Psoas muscle (tissue), 8 donors: ENCODE measurements around the gene CHN1. TPM values are rescaled to one million over a fixed set of nuclear protein-coding genes. Genes with fewer than 3 reads are reported as not detected.

Experiments
- ATAC-seq, 4 donors: fragments of 200-7000 bp; cut with Tn5 transposase; one replicate each; pipeline ENCODE4 v1.9.1; 2020; ENCODE audit warnings: moderate library complexity in 3 of 4, mild to moderate bottlenecking in 2 of 4
- DNase-seq, 2 donors: peaks; one replicate each; pipeline ENCODE4 v3.0.0-alpha.2; 2020
- H3K27ac ChIP-seq: fragments of 200-600 bp; one replicate; pipeline ENCODE4 v1.8.0; 2022
- H3K27me3 ChIP-seq, 3 donors: fragments of 200-600 bp in 1 of 3; one replicate each; pipeline versions ENCODE4 v1.6.1 to v1.8.0; 2013 to 2022; ENCODE audit warnings: low read length in 2 of 3, mild to moderate bottlenecking in 2 of 3, moderate library complexity in 1 of 3; ENCODE audit not compliant: insufficient read depth in 3 of 3
- H3K36me3 ChIP-seq, 2 donors: fragments of 200-600 bp in 1 of 2; one replicate each; pipeline versions ENCODE4 v1.6.1 to v1.8.0; 2013 to 2022; ENCODE audit warnings: low read depth in 1 of 2, mild to moderate bottlenecking in 1 of 2, moderate library complexity in 1 of 2; ENCODE audit not compliant: insufficient read depth in 1 of 2
- H3K4me1 ChIP-seq: fragments of 200-600 bp; one replicate; pipeline ENCODE4 v1.8.0; 2022
- H3K4me3 ChIP-seq: fragments of 200-600 bp; one replicate; pipeline ENCODE4 v1.8.0; 2022; ENCODE audit warnings: mild to moderate bottlenecking
- H3K9me3 ChIP-seq: fragments of 200-600 bp; one replicate; pipeline ENCODE4 v1.8.0; 2022
- WGBS, 3 donors: extraction: QIAGEN DNeasy Blood & Tissue Kit; methylation state at CpG; one replicate each; pipeline versions ENCODE4 v1.1.6 to v1.1.7; 2013; 5-methylcytosine and 5-hydroxymethylcytosine counted together
- intact Hi-C, 2 donors: fragments of 100-400 bp; cut with DNase I; formaldehyde crosslinking; loops; one replicate each; pipeline versions ENCODE4 v1.11.0 to v1.14.2; 2022
- polyA plus RNA-seq, 3 donors: library from polyadenylated mRNA; stranded (reverse); fragments of 200-250 nt; gene quantifications; one replicate each; pipeline ENCODE4 v1.2.3, GENCODE V29; 2013
- total RNA-seq, 4 donors: library from RNA; stranded (reverse); fragmentation: NEBNext Ultra II Directional in 2 of 4; extraction: Animal tissue kit (Norgen Biotek cat#: 25700) in 2 of 4; gene quantifications; one replicate each; pipeline versions ENCODE4 v1.2.1 to v1.2.4, GENCODE V29; 2021 to 2023
- TF ChIP-seq, protein P1 (sequence below): fragments of 200-600 bp; IDR thresholded peaks from one replicate; pipeline ENCODE4 v1.8.0; 2022; ENCODE audit warnings: antibody characterized with exemption
- donor health status: healthy with polysubstance abuse.
- donor health status: DM: no; HTN: no; CAD: no; lungs with moderate emphysema.
- donor health status: Bipolar disorder and iron deficiency.
- donor health status: healthy.
- donor health status: DM: yes; HTN: yes; CAD: no.
- donor health status: DM: no; HTN: no; CAD: no.
- donor health status: DM: no; HTN: no; CAD: no.
- donor health status: DM: yes; HTN: yes; CAD: no.

CHN1 gene
- total and polyA plus RNA-seq, 7 donors, result 1.8 to 4.2 (median 2.3) TPM

GRCh38 chr2:174788291-174788929 lies 216.8 kb downstream of the CHN1 start:
- Histone ChIP-seq H3K27me3 (no peaks in the 10 kb centered on the region), H3K36me3 (no peaks in the 10 kb centered on the region), H3K4me1 (no peaks in the 10 kb centered on the region), H3K27ac (no peak overlapping the region), H3K4me3 (no peak overlapping the region), H3K9me3 (no peaks in the 10 kb centered on the region)
- intact Hi-C loops, result no loop called here
- DNase-seq, result no peak
- ATAC-seq, result no peak
- TF ChIP-seq, protein P1, sequence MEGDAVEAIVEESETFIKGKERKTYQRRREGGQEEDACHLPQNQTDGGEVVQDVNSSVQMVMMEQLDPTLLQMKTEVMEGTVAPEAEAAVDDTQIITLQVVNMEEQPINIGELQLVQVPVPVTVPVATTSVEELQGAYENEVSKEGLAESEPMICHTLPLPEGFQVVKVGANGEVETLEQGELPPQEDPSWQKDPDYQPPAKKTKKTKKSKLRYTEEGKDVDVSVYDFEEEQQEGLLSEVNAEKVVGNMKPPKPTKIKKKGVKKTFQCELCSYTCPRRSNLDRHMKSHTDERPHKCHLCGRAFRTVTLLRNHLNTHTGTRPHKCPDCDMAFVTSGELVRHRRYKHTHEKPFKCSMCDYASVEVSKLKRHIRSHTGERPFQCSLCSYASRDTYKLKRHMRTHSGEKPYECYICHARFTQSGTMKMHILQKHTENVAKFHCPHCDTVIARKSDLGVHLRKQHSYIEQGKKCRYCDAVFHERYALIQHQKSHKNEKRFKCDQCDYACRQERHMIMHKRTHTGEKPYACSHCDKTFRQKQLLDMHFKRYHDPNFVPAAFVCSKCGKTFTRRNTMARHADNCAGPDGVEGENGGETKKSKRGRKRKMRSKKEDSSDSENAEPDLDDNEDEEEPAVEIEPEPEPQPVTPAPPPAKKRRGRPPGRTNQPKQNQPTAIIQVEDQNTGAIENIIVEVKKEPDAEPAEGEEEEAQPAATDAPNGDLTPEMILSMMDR, result no peak
- 54 to 64% (median 62%) methylated on average over 13 to 14 of the region's 15 CpGs for WGBS, 3 donors

DNA sequence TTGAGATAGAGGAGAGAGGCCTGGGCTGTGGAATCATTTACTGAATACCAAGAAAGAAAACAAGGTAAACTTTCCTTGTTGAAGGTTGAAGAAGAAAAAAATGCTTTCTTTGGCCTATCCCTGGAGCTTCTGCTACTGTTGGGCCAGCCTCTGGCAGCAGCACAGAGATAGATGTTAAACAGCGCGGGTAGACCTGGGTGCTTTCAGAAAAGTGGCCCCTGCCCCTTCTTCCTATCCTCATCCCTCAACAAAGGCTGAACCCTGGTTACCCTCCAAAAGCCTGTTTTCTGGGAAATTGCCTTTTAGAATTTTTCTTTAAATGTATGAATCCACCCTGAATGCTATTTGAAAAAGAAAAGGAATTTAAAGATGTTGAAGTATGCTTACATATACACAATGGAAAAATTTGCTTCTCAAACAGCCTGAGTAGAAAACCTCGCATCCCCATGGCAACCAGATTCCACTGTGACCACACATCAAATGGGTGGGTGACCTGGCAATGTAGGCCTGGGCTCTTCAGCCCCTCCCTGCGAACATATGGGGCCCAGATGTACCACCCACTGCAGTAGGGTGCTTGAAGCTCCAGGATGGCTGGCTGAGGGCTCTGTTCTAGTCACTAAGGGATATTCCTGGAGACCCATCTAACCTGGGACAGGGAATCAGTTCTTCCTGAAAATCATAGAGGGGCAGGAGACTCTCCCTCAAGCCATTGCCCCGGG lies 217.5 kb downstream of the CHN1 start:
- H3K27ac ChIP-seq, result no peak overlapping the region
- no peaks in the 10 kb centered on the region for H3K9me3 ChIP-seq
- H3K27me3 ChIP-seq, result no peaks in the 10 kb centered on the region
- H3K4me1 ChIP-seq, result no peaks in the 10 kb centered on the region
- no peaks in the 10 kb centered on the region for H3K36me3 ChIP-seq
- 84 to 85% (median 85%) methylated on average over 5 of the region's 5 CpGs for WGBS, 3 donors
- ATAC-seq (no peak), DNase-seq (no peak)
- TF ChIP-seq, protein P1, result no peak
- no peak overlapping the region for H3K4me3 ChIP-seq
- intact Hi-C loops, result no loop called here

GRCh38 chr2:174786066-174786725 lies 219.0 kb downstream of the CHN1 start:
- TF ChIP-seq, protein P1, result no peak
- Histone ChIP-seq H3K4me1 (no peaks in the 10 kb centered on the region), H3K27me3 (no peaks in the 10 kb centered on the region), H3K4me3 (no peak overlapping the region), H3K27ac (no peak overlapping the region), H3K36me3 (no peaks in the 10 kb centered on the region), H3K9me3 (no peaks in the 10 kb centered on the region)
- intact Hi-C loops, result no loop called here
- DNase-seq (no peak), ATAC-seq (no peak)
- 65 to 68% (median 65%) methylated on average over 8 of the region's 8 CpGs for WGBS, 3 donors

DNA sequence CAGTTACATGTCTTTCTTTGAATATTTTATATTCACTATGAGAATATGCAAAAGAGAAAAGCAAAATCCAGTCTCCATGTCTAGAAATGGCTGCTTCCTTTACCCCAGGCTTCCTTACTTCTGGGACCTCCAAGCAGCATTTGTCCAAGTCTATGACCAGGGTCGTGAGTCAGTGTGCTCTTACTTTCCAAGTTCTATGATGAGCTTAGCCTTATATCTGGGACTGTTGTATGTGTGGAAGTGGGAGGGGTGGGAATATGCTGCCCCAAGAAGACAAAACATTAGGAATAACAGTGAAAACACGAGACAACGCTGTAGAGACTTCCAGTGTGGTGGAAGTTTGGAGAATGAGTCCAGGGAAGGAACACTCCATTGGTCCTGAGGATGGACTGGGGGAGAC lies 219.7 kb downstream of the CHN1 start:
- Histone ChIP-seq H3K27ac (no peak overlapping the region), H3K4me1 (no peaks in the 10 kb centered on the region), H3K9me3 (no peaks in the 10 kb centered on the region), H3K36me3 (no peaks in the 10 kb centered on the region), H3K27me3 (no peaks in the 10 kb centered on the region), H3K4me3 (no peak overlapping the region)
- DNase-seq (no peak), ATAC-seq (no peak)
- intact Hi-C loops, result no loop called here
- 71 to 81% (median 72%) methylated on average over 3 of the region's 3 CpGs for WGBS, 3 donors
- TF ChIP-seq, protein P1, result no peak
